AG04449 (cell line): Measurements from ENCODE around the gene CLTA.
A peak's percentile ranks its signal among the peaks of the same experiment; 100 is the strongest.

Source experiments
- CTCF ChIA-PET: fragments of 350-600 bp; formaldehyde crosslinking; extraction: SDS; loops from one replicate; lab custom pipeline; 2021; ENCODE audit warnings: antibody characterized with exemption; lab: Yijun Ruan, JAX
- POLR2A ChIA-PET: fragments of 400-600, 350-600 bp; formaldehyde crosslinking; extraction: SDS; loops from one replicate; lab custom pipeline; 2020; ENCODE audit warnings: antibody characterized with exemption, inconsistent platforms; lab: Yijun Ruan, JAX
- DNase-seq: peaks from one replicate; pipeline ENCODE4 v3.0.0-alpha.2; 2010; ENCODE audit warnings: low read depth, low spot score
- H3K4me3 ChIP-seq: 2 replicates; pipeline ENCODE4 v1.5.1; 2011; ENCODE audit warnings: low read depth, mild to moderate bottlenecking, control low read depth, low read length
- TF ChIP-seq, protein P1 (sequence below): IDR thresholded peaks from one replicate; pipeline ENCODE4 v1.5.1; 2011; ENCODE audit warnings: mild to moderate bottlenecking, moderate library complexity, low read length, control low read depth, inconsistent platforms; ENCODE audit not compliant: insufficient read depth; ENCODE audit errors: missing control alignments

Gene CLTA

GRCh38 chr9:36190388-36191289, at the start of gene CLTA:
Gene CLTA (plus strand): TSS chr9:36190921. CDS start chr9:36191057, 136 bp downstream.
- ChIA-PET POLR2A (interaction anchor here (0.6 to 1.5 kb wide), 18 partner anchors 8 to 441 kb away, joined by 3 to 12 read pairs (median 4); partner anchors contain the start of genes CCIN, GBA2, RECK and RGP1), CTCF (interaction anchor here (0.8 to 5.6 kb wide), 27 partner anchors 8 to 246 kb away, joined by 3 to 35 read pairs (median 6); partner anchors contain the start of genes CCIN and GLIPR2)
- TF ChIP-seq, protein P1, sequence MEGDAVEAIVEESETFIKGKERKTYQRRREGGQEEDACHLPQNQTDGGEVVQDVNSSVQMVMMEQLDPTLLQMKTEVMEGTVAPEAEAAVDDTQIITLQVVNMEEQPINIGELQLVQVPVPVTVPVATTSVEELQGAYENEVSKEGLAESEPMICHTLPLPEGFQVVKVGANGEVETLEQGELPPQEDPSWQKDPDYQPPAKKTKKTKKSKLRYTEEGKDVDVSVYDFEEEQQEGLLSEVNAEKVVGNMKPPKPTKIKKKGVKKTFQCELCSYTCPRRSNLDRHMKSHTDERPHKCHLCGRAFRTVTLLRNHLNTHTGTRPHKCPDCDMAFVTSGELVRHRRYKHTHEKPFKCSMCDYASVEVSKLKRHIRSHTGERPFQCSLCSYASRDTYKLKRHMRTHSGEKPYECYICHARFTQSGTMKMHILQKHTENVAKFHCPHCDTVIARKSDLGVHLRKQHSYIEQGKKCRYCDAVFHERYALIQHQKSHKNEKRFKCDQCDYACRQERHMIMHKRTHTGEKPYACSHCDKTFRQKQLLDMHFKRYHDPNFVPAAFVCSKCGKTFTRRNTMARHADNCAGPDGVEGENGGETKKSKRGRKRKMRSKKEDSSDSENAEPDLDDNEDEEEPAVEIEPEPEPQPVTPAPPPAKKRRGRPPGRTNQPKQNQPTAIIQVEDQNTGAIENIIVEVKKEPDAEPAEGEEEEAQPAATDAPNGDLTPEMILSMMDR, result peak; percentile 33
- H3K4me3 ChIP-seq, result peak within 1 kb of the TSS; percentile 68
- peak; percentile 91 for DNase-seq

GRCh38 chr9:36141288-36141687, 49.4 kb upstream of the CLTA start:
- CTCF ChIA-PET, result interaction anchor here (0.8 to 6.3 kb wide), 4 partner anchors 10 to 51 kb away, joined by 3 to 45 read pairs (median 4); no protein-coding TSS in a partner anchor
- no peak for DNase-seq

DNA sequence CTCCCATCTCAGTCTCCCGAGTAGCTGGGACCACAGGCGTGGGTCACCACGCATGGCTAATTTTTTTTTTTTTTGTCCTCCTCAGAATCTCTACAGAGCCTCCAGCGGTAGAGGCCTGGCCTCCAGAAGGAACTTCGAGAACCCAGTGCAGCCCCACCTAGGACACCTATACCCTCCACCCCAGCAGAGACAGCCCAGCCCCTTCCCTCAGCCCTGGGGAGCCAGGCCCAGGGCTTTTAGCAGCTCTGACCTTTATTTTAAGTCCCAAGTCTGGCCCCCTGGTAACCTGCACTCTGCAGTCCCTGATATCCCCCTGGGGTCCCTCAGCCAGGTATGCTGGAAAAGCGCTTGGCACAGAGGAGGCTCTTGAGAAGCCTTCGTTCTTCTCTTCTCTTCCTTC, 49.0 kb upstream of the CLTA start:
- TF ChIP-seq, protein P1, result no peak
- POLR2A ChIA-PET, result no interaction called here
- CTCF ChIA-PET, result interaction anchor here (0.8 to 6.3 kb wide), 3 partner anchors 9 to 23 kb away, joined by 3 to 45 read pairs (median 3); no protein-coding TSS in a partner anchor
- no peak overlapping the region for H3K4me3 ChIP-seq
- DNase-seq, result no peak

More at GRCh38 chr9:36141288-36141687, 49.4 kb upstream of the CLTA start:
- POLR2A ChIA-PET, result interaction anchor here (0.6 kb wide), 1 partner anchor 24 kb away, joined by 3 read pairs; no protein-coding TSS in a partner anchor
- H3K4me3 ChIP-seq, result no peak overlapping the region
- TF ChIP-seq, protein P1, result peak; percentile 48

GRCh38 chr9:36142510-36143244, 48.0 kb upstream of the CLTA start:
- TF ChIP-seq, protein P1, result no peak

GRCh38 chr9:36143245-36143641, 47.5 kb upstream of the CLTA start:
- DNase-seq, result no peak
- CTCF ChIA-PET, result interaction anchor here (1.2 to 2.5 kb wide), 5 partner anchors 21 to 48 kb away, joined by 3 to 9 read pairs (median 4); no protein-coding TSS in a partner anchor
- POLR2A ChIA-PET, result interaction anchor here (0.9 kb wide), 1 partner anchor 24 kb away, joined by 4 read pairs; no protein-coding TSS in a partner anchor
- no peak overlapping the region for H3K4me3 ChIP-seq
- TF ChIP-seq, protein P1, result no peak

More at GRCh38 chr9:36142510-36143244, 48.0 kb upstream of the CLTA start:
- ChIA-PET POLR2A (interaction anchor here (0.9 kb wide), 1 partner anchor 24 kb away, joined by 4 read pairs; no protein-coding TSS in a partner anchor), CTCF (interaction anchor here (1.2 to 6.3 kb wide), 3 partner anchors 22 to 49 kb away, joined by 3 to 45 read pairs (median 4); no protein-coding TSS in a partner anchor)
- no peak for DNase-seq
- H3K4me3 ChIP-seq, result no peak overlapping the region
